Astrocyte of the cerebellum (primary cell): ENCODE results near the gene SYT6.

Source experiments
- DNase-seq: peaks from one replicate; pipeline ENCODE4 v3.0.0-alpha.2; 2011; ENCODE audit warnings: low read depth
- H3K4me3 ChIP-seq: 2 replicates; pipeline ENCODE4 v1.5.1; 2011; ENCODE audit warnings: mild to moderate bottlenecking, low read depth, low read length, moderate library complexity
- in situ Hi-C: cut with HindIII; loops from 2 replicates; pipeline ENCODE4 v1.10.0; 2017; ENCODE audit warnings: low sequenced_read_pairs
- TF ChIP-seq, protein P1 (sequence below): IDR thresholded peaks from 2 replicates; pipeline ENCODE4 v1.5.1; 2012; ENCODE audit warnings: low read length, low read depth, moderate library complexity, mild to moderate bottlenecking; ENCODE audit errors: missing control alignments

The SYT6 gene

DNA sequence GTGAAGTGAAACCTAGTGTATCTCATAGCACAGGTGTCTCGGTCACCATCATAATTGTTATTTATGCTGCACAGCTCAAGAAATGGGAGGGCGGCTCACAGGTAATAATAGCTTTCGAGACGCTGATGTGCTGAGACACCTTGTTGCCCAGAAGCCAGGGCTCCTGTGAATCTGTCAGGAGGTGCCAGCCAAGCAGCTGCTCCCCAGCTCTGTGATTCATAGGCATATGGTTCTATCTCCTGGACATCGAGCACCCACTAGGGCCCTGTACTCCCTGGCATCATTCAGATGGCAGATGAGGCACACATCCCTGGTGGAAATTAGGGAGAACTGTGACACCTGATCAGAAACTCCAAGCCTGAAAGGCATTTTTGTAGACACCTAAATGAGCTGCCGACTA lies 53.5 kb downstream of the SYT6 start:
- in situ Hi-C loops: no loop called here
- TF ChIP-seq, protein P1, sequence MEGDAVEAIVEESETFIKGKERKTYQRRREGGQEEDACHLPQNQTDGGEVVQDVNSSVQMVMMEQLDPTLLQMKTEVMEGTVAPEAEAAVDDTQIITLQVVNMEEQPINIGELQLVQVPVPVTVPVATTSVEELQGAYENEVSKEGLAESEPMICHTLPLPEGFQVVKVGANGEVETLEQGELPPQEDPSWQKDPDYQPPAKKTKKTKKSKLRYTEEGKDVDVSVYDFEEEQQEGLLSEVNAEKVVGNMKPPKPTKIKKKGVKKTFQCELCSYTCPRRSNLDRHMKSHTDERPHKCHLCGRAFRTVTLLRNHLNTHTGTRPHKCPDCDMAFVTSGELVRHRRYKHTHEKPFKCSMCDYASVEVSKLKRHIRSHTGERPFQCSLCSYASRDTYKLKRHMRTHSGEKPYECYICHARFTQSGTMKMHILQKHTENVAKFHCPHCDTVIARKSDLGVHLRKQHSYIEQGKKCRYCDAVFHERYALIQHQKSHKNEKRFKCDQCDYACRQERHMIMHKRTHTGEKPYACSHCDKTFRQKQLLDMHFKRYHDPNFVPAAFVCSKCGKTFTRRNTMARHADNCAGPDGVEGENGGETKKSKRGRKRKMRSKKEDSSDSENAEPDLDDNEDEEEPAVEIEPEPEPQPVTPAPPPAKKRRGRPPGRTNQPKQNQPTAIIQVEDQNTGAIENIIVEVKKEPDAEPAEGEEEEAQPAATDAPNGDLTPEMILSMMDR: no peak

DNA sequence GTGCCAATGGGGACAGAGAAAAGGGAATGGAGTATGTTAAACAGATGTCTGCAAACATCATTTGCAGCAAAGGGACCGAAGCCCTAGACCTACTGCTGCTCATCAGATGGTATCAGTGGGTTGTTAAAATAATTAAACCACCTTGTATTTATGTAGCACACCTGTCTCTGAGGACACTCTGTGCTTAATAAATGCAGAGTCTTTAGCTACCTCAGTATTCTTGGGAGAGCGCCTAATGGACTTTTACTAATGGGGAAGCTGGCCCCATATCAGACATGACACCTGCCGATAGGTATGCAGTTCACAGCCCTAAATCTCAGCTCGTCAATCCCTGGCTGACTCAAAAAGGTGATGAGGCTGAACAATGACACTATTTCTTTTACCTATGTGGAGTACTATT lies 54.4 kb downstream of the SYT6 start:
- H3K4me3 ChIP-seq: no peak overlapping the region
- DNase-seq: no peak
- TF ChIP-seq, protein P1: no peak
- in situ Hi-C loops: no loop called here

More for the DNA sequence above, 53.5 kb downstream of the SYT6 start:
- H3K4me3 ChIP-seq: no peak overlapping the region
- DNase-seq: no peak

DNA sequence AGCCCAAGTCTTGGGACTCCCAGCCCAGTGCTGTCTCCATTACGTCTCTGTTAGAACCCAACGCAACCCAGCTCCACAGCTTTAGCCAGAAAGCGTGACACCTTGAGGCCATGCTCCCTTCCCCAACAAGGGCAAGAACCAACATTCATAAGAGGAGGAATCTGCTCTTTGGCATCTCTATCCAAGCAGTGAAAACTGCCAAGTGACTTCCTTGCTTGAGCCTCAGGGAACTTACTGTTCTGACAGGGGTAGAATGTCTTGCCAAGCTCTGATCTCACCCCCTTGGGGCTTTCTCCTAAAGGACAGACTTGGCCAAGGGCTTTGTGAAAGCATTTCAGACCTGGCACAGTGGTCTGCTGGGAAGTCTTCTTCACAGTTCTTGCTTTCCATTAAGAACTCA lies 56.6 kb downstream of the SYT6 start:
- TF ChIP-seq, protein P1: no peak

DNA sequence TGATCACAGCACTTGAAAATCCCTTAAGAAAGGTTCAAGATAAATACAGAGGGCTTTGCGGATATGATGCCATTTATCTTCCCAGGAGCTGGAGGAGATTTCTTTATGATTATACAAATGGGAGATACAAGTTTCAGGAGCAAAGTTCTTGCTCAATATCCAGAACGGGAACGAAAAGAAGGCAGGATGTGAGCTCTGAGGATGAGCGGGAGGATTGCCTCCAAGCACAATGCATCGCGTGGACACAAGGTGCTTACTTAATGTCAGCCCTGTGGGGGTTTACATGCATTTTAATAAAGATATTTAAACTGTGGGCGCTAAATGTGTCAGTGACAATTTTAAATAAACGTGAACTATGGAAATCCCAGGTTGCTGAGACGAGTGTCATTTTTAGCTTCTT lies 59.0 kb downstream of the SYT6 start:
- DNase-seq: no peak
- in situ Hi-C loops: no loop called here
- TF ChIP-seq, protein P1: no peak

More for the DNA sequence above, 56.6 kb downstream of the SYT6 start:
- in situ Hi-C loops: no loop called here
- DNase-seq: no peak
- H3K4me3 ChIP-seq: no peak overlapping the region

DNA sequence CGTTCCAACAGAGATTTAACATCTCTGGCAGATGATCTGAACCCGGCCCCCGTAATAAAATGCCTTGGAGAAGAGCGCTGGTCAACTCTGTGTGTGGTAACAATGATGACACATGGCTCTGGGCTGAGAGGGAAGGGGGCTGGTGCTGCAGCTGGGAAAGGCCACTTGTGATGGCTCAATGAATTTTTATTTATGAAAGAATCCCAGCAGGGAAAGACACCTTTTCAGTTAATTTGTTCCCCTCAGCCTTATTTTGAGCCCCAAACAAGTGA lies 59.4 kb downstream of the SYT6 start:
- peak; percentile 5 for DNase-seq
- no peak overlapping the region for H3K4me3 ChIP-seq
- TF ChIP-seq, protein P1: no peak
- in situ Hi-C loops: no loop called here

More for the DNA sequence above, 59.0 kb downstream of the SYT6 start:
- H3K4me3 ChIP-seq: no peak overlapping the region

DNA sequence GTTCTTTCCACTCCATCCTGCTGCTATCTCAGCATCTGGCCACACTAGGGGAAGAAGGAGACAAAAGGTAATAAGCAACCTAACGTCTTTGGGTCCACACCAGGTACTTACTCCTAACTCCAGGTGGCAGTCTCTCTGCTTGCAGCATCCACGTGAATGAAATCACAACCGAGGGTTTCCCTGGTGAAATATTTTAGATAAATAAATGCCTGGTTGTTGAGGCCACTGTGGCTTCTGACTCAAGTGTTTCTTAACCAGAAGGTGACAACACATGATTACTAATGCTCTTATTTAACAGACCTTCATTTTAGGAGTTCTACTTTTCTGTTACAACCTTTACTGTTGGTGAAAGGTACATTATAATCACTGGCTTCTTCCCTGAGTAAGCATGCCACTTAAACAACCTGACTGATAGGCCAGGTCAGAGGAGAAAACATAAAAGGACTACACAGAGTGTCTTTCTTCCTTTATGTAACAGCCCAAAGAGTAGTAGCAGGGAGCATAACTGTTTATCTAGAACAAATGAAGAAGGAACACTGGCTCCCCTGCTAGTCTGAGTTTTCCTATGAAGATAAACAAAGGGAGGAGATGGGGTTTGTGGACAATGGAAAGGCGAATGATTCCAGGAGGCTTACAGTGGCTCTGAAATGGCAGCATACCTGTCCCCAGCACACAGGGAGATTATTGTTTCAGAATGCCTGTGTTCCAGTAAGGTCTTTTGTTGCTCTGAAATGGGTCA lies 59.9 kb downstream of the SYT6 start:
- TF ChIP-seq, protein P1: peak; percentile 18
- no peak overlapping the region for H3K4me3 ChIP-seq
- peak; percentile 15 for DNase-seq
- in situ Hi-C loops: no loop called here
